ENCODE results near the gene C10orf120.
A peak's percentile ranks its signal among the peaks of the same experiment; 100 is the strongest.

C10orf120 gene

DNA sequence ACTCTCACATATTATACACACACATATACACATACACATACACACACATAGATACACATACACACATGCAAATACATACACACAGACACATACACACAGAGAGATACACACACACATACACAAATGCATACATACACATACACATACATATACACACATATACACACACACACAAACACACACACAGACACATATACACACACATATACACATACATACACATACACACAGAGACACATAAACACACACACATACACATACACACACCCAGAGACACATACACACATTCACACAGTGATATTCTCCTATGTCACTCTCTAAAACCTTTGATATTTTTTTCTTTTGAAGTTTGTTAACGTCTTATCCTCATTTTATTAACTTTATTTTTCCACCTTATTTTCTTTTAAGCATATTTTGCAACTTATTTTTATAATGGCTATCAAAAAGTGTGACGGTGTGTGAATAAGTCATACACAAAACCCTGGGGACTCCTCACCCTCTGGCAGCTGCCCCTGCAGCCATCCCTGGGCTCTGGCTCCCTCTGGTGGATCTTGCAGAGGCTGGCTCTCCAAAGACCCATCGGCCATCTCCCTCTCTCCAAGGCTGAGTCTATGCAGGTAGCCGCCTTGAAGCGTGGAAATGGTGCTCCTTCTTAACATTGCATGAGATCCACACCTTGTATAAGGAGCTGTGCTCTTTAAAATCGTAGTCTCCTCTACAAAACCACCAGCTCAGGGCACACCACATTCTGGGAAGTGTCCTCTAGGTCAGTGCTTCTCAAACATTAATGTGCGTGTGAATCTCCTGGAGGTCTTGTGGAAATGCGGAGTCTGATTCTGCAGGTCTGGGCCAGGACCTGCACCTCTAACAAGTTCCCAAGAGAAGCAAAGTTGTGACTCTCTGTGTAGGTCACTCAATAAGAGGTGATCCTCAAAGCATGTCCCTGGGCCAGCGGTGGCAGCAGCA lies 4.1 kb upstream of the C10orf120 start:
- peak; percentile 16 for DNase-seq

GRCh38 chr10:122702275-122702674 lies 2.6 kb upstream of the C10orf120 start:
- DNase-seq: no peak

DNA sequence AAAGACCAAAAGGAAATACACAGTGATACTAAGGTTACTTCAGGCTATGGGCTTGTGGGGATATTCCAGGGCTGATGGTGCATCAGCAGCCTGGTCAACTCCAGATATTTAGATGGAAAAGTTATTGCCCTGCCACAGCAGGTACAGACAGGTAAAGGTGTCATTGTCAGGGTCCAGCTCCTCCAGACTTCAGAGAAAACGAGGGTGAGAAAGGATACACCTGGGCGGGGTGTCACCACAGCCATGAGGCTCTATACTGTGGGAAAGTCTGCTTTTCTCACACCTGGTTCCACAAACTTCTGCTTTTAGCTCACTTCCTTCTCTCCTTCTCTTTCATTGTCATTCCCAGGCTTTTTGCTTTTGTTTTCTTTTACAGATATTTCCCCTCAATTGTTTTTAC lies 2.0 kb upstream of the C10orf120 start:
- DNase-seq: no peak

DNA sequence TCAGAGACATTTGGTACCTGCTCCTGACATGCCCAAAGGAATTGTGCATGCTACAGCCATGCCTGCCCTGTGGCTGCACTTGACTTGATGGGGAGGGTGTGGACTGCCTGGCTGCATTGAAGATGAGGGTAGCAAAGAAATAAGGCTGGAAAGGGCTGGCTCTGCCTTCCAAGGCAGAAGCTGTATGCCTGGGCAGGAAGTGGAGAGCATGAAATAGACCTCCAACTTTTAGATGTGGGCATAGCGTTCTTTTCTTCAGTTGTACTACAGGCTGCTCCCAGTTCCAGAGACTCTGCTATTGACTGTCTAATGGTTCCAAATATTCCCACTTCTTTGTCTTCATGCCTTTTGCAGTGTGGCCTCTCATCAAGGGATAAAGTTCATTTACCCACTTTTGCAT lies 3.0 kb downstream of the C10orf120 start:
- DNase-seq: no peak

GRCh38 chr10:122692744-122693143 lies 6.9 kb downstream of the C10orf120 start:
- no peak for DNase-seq

DNA sequence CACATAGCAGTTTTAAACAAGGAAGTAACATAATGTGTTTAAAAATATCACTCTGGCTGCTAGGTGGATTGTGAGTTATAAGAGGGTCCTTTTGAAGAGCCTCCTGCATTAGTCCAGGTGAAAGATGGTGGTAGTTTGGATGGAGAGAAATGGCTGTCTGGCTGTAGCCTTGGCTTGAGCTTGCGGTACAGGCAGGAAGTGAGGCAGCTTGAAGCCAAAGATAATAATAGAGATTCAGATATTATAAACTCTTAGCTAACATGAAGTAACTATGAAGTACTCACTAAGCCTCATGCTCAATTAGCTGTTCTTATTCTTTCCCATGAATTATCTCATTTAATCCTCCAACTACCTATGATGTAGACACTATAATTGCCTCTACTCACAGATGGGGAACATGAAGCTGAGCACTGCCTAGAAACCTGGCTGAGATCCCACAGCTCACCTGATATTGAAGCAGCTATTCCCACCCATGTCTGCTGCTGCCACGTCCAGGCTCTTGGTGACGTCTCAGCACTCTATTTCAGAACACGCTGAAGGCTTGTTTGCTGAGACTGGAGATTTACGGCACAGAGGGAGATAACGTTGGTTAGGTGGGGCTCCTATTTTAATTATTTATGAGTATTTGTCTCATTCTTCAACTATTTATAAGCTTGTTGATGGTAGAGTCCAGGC lies 10.4 kb downstream of the C10orf120 start:
- DNase-seq: no peak

- DNase-seq: no peak
These were observed 11.2 kb downstream of the C10orf120 start for GRCh38 chr10:122688293-122688989.

DNA sequence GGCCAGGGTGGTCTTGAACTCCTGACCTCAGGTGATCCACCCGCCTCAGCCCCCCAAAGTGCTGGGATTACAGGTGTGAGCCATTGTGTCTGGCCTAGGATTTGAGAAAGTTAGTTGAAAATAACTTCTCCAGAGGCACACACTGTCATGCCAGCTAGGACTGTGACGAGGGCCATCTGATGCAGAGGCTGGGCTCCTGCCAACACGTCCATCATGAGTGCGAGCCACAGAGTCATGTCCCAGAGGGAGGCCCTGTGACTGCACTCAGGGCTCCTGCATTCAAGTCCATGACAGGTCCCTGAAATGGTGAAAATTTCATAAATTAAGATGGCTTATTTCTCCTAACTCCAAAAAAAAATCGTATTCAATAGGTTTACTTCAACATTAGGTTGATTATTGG lies 17.1 kb downstream of the C10orf120 start:
- no peak for DNase-seq

DNA sequence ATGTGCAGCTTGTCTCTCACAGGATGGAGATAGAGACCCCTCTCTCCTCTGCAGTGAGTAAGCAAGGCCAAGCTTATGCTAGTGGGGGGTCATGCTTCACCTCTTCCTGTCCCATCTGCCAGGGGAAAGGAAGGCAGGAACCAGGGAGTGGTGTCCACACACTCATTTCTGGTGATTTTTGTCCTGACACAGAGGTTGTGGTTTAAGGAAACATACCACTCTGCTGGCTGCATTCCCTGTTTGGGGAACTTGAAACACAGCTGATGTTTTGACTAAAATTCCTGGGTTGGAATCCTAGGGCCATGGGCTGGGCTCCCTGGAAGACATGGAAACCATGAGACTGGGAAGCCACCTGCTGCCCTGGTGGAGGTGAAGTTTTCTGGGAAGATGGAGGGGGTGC lies 21.4 kb downstream of the C10orf120 start:
- DNase-seq: no peak

DNA sequence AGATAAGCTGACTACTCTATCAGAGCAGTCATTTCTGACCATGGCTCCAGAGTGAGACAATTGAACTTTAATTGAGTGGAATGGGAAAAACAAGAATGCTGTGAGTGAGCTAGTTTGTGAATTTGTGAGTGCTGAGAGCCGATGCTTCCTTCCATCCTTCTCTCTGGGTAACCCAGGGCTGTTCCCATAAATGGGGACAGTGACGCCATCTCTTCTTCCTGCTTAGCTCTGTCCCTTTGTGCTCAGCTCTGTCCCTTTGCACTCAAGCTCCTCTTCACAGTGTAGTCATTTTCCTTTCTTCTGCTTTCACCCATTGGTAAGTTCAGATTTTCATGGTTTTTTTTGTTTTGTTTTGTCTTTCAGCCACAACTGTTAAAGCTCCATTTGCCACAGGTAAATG lies 24.4 kb downstream of the C10orf120 start:
- no peak for DNase-seq

DNA sequence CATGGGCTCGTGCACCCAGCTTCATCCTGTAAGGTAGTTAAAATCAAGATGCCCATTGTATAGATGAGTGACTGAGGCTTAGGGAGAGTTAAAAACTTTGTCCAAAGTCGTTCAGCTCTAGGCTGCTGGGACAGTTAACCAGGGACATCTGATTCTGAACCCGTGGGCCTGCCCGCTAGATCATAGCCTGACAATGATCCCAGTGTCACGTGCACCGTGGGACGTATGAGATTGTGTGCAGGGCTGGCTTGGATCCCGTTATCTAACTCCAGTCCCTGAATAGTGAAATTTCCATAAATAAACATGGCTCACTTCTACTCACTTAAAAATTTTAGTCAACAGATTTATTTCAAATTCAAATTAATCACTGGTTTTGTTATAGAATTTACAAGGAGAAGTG lies 24.9 kb downstream of the C10orf120 start:
- DNase-seq: no peak

- no peak for DNase-seq
These were observed 25.9 kb downstream of the C10orf120 start for GRCh38 chr10:122673731-122674130.

GRCh38 chr10:122673269-122673668 lies 26.4 kb downstream of the C10orf120 start:
- no peak for DNase-seq

DNA sequence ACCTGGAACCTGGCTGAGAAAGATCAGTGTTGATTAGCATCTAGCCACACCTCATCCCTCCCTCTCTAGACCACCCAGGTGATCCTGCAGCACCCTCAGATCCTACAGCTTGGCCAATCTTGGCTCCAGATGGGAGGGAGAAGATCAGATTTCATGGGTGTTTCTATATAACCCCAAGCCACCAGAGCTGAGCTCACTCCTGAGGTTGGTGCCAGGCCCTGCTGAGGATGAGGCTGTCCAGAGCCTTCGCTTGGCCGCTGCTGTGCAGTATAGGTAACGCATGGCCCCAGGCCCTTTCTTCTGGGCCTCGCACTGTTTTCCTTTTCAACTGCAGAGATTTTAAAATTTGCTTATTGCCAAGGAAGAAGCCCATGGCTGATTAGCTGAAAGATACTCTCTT lies 27.0 kb downstream of the C10orf120 start:
- no peak for DNase-seq

DNA sequence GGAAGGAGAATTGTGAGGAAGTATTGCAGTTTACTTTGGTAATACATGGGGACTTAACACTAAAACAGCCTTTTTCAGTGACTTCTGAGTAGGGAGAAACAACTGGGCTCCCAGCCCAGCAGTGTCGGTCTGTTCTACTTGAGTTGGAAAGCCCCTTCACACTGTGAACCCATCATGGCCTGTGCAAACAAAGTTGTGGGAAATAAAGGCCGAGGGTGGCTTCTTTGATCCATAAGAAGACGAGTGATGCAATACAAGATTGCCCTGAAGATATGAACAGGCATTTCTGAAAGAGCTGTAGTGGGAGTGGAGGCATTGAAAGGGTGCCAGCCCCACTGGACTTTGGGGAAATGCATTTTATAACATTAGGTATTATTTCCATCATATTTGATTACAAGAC lies 28.3 kb downstream of the C10orf120 start:
- no peak for DNase-seq

DNA sequence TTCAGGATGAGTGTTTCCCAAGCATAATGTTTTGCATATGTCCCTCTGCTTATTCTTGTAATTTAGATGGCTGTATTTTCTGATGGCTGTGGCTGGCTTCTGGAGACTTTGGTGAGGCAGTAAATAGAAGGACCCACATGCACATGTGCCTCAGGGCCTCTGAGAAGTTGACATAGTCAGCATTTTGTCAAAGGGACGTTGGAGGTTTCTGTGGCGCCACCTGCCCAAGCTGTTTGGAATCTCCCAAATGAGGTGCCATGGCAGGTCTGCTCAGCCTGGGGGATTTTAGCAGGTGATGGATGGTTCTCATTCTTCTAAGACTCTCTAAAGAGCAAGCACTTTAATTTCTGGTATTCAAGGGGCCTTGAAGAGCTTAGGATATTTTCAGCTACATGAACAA lies 29.8 kb downstream of the C10orf120 start:
- no peak for DNase-seq

DNA sequence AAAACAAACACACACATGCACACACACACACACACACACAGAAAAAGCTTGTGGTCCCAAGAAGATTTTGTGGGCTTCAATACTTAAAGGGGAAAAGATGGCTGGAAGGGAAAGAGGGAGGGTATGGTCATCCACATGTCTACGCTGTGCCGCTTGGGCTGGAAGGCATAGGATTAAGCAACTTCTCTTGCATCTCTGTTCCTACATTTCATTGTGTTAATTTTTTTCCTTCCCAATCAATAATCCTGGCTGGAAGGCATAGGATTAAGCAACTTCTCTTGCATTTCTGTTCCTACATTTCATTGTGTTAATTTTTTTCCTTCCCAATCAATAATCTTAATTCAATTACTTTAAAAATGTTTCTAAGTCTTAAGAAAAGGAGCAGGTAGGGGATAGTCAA lies 30.6 kb downstream of the C10orf120 start:
- no peak for DNase-seq

DNA sequence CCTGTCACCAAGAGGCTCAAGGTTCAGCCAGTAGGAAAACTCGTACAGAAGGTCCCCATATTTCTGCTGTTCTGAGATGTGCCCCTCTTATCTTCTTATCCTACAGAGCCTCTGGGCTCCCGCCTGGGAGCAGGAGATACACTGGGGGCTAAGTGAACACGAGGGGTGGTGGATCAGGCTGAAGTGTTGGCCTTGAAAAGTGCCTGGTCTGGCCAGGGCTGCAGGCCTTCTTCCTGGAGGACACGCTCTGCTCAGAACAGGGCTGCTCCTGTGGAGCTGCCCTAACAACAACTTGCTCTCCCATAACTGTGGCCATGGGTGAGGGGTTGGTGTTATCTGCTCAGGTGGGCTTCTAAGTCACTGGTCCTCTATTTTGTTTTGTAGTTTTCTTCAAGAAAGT lies 33.7 kb downstream of the C10orf120 start:
- DNase-seq: no peak

GRCh38 chr10:122665329-122665860 lies 34.3 kb downstream of the C10orf120 start:
- DNase-seq: no peak

DNA sequence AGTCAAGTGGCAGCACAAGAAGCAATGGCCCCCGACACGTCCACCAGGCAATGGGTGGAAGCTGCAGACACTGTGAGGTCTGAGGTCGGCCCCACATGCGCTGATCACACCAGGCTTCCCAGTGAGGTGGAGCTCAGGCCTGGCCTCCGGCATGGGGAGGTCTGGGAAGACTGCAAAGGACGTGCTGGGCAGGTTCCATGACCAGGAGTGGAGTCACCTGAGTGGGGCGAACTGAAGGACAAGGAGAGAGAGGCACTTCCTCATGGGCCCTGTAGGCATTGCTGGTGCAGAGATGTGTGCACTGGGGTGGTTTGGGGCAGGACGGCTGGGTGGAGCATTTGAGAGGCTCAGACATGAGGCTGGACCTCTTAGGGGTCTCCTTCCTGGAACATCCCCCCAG lies 35.1 kb downstream of the C10orf120 start:
- no peak for DNase-seq

GRCh38 chr10:122663516-122664130 lies 36.0 kb downstream of the C10orf120 start:
- no peak for DNase-seq

- DNase-seq: no peak
These were observed 37.4 kb downstream of the C10orf120 start for GRCh38 chr10:122662231-122662630.

GRCh38 chr10:122660696-122661095 lies 39.0 kb downstream of the C10orf120 start:
- DNase-seq: no peak
